ENCODE data around the gene MYH4. TPM values are rescaled to one million over a fixed set of nuclear protein-coding genes. Genes with fewer than 3 reads are reported as not detected.

Gene MYH4
- total and polyA plus RNA-seq, 2 of the 8 experiments (the other 6 are each of a cell fraction or from before 2014, with no cell fraction given), result not detected

- TF ChIP-seq CBX8 (IDR thresholded peaks at IDR 0.05; ENCODE audit: borderline replicate concordance, low read depth, low read length) (no peak), MAFK (IDR thresholded peaks at IDR 0.05; ENCODE audit: low read depth, low read length) (no peak), BACH1 (IDR thresholded peaks at IDR 0.05; ENCODE audit: low read length) (no peak), TCF12 (IDR thresholded peaks at IDR 0.05; ENCODE audit: low read depth, low read length) (no peak), SP4 (IDR thresholded peaks at IDR 0.05; ENCODE audit: low read length) (no peak), CTBP2 (IDR thresholded peaks at IDR 0.05; ENCODE audit: borderline replicate concordance, insufficient read depth, insufficient read length, low read length) (no peak), NRF1 (IDR thresholded peaks at IDR 0.05; ENCODE audit: low read depth, low read length) (no peak)
These were observed 43.5 kb upstream of the MYH4 start (continued) for GRCh38 chr17:10512856-10513255.
